Right lobe of liver (tissue), 6 donors: ENCODE results near the gene SH3GL1. TPM values are rescaled to one million over a fixed set of nuclear protein-coding genes. Genes with fewer than 3 reads are reported as not detected.
A peak's percentile ranks its signal among the peaks of the same experiment; 100 is the strongest.

Experiments
- ATAC-seq, 4 donors: fragments of 200-7000 bp; cut with Tn5 transposase; one replicate each; pipeline ENCODE4 v1.9.1; 2020; ENCODE audit warnings: mild to moderate bottlenecking in 4 of 4, moderate library complexity in 4 of 4
- DNase-seq, 3 donors: peaks; one replicate each; pipeline ENCODE4 v3.0.0-alpha.2; 2020
- H3K27ac ChIP-seq, 3 donors: fragments of 200-600 bp; one replicate each; pipeline ENCODE4 v1.8.0; 2022
- H3K27me3 ChIP-seq, 2 donors: fragments of 200-600 bp; one replicate each; pipeline ENCODE4 v1.8.0; 2022
- H3K36me3 ChIP-seq, 4 donors: fragments of 200-600 bp; sonication (generic) in 1 of 4; one replicate each; pipeline versions ENCODE4 v1.5.1 to v1.8.0; 2017 to 2022; ENCODE audit warnings: control low read depth in 1 of 4
- H3K4me1 ChIP-seq, 4 donors: fragments of 200-600 bp; sonication (generic) in 1 of 4; one replicate each; pipeline versions ENCODE4 v1.5.1 to v1.8.0; 2017 to 2022; ENCODE audit warnings: control low read depth in 1 of 4
- H3K4me3 ChIP-seq, 3 donors: fragments of 200-600 bp; one replicate each; pipeline ENCODE4 v1.8.0; 2022
- H3K9me3 ChIP-seq, 4 donors: fragments of 200-600 bp; sonication (generic) in 1 of 4; one replicate each; pipeline versions ENCODE4 v1.5.1 to v1.8.0; 2017 to 2022; ENCODE audit warnings: control low read depth in 1 of 4
- POLR2A ChIP-seq: fragments of 450-650 bp; IDR thresholded peaks from one replicate; pipeline ENCODE4 v1.6.1; 2017; ENCODE audit warnings: antibody characterized with exemption, mild to moderate bottlenecking
- WGBS: methylation state at CpG from one replicate; pipeline ENCODE4 v1.1.6; 2018; ENCODE audit warnings: low coverage, low lambda C conversion rate; ENCODE audit not compliant: insufficient coverage; ENCODE audit errors: missing lambda C conversion rate; 5-methylcytosine and 5-hydroxymethylcytosine counted together
- intact Hi-C, 2 donors: fragments of 100-400 bp; cut with DNase I; formaldehyde crosslinking; loops; one replicate each; pipeline versions ENCODE4 v1.11.2 to v1.14.1; 2022
- total RNA-seq, 6 experiments: library from RNA; depleted of rRNA in 2 of 6; stranded (reverse); fragments of >200 nt in 2 of 6; fragmentation: NEBNext Ultra II Directional in 3 of 6; extraction: Animal tissue kit (Norgen Biotek cat#: 25700) in 3 of 6; gene quantifications; one replicate each; pipeline versions ENCODE4 v1.1.0 to v1.2.4, GENCODE V29; 2016 to 2023
- TF ChIP-seq, protein P1 (sequence below), 4 donors: fragments of 200-600 bp in 3 of 4; fragments of 450-650 bp in 1 of 4; IDR thresholded peaks; one replicate each; pipeline versions ENCODE4 v1.5.1 to v1.8.0; 2016 to 2022; ENCODE audit warnings: antibody characterized with exemption in 4 of 4, mild to moderate bottlenecking in 2 of 4
- donor health status: DM: no; HTN: yes; CAD: no.
- donor health status: DM: no; HTN: no; CAD: no.
- donor health status: DM: no; HTN: no; CAD: no.
- donor health status: DM: no; HTN: yes; CAD: no.
- donor health status: DM: no; HTN: yes; CAD: no.

SH3GL1 gene
- total RNA-seq, 6 experiments from 2014 or later: 22.6 to 47.7 (median 25.2) TPM

DNA sequence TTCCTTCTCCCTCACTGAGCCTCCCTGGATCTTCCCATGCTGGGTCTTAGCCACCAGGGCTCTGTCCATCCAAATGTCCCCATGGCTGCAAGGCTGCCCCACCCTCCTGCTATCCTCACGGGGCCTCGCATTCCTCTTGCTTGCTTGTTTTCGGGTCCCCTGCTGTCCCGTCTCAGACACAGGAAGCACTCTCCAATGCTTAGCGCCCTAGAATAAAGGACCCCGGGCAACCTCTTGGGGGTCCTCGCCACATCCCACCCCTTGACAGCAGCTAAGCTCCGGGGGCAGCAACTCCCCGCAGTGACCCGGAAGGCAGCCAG, 23.7 kb downstream of the SH3GL1 start:
- ATAC-seq: no peak

GRCh38 chr19:4376028-4376670, 24.2 kb downstream of the SH3GL1 start:
- DNase-seq (no peak), ATAC-seq (no peak)
- H3K4me3 ChIP-seq: no peak overlapping the region
- no peaks in the 10 kb centered on the region for H3K27me3 ChIP-seq
- H3K27ac ChIP-seq: peak overlapping the region in 1 of 3 donors; percentile 43
- H3K36me3 ChIP-seq: peaks cover 0 to 5% (median 0%) of the 10 kb centered on the region in 4 donors
- H3K4me1 ChIP-seq: peaks cover 4 to 47% (median 18%) of the 10 kb centered on the region in 4 donors
- TF ChIP-seq, protein P1, sequence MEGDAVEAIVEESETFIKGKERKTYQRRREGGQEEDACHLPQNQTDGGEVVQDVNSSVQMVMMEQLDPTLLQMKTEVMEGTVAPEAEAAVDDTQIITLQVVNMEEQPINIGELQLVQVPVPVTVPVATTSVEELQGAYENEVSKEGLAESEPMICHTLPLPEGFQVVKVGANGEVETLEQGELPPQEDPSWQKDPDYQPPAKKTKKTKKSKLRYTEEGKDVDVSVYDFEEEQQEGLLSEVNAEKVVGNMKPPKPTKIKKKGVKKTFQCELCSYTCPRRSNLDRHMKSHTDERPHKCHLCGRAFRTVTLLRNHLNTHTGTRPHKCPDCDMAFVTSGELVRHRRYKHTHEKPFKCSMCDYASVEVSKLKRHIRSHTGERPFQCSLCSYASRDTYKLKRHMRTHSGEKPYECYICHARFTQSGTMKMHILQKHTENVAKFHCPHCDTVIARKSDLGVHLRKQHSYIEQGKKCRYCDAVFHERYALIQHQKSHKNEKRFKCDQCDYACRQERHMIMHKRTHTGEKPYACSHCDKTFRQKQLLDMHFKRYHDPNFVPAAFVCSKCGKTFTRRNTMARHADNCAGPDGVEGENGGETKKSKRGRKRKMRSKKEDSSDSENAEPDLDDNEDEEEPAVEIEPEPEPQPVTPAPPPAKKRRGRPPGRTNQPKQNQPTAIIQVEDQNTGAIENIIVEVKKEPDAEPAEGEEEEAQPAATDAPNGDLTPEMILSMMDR (IDR thresholded peaks at IDR 0.05): no peak
- TF ChIP-seq POLR2A: no peak
- no peaks in the 10 kb centered on the region for H3K9me3 ChIP-seq
- 71% methylated on average over 10 of the region's 16 CpGs for WGBS
- intact Hi-C loops: no loop called here

More for the DNA sequence above, 23.7 kb downstream of the SH3GL1 start:
- intact Hi-C loops: no loop called here
- TF ChIP-seq POLR2A: no peak
- TF ChIP-seq, protein P1 (IDR thresholded peaks at IDR 0.05): no peak
- no peak for DNase-seq
- no peaks in the 10 kb centered on the region for H3K27me3 ChIP-seq
- H3K4me3 ChIP-seq: no peak overlapping the region
- no peaks in the 10 kb centered on the region for H3K9me3 ChIP-seq
- peaks cover 4 to 47% (median 18%) of the 10 kb centered on the region in 4 donors for H3K4me1 ChIP-seq
- peak overlapping the region in 1 of 3 donors; percentile 43 for H3K27ac ChIP-seq
- H3K36me3 ChIP-seq: peaks cover 0 to under 1% (median 0%) of the 10 kb centered on the region in 4 donors
- WGBS: 66% methylated on average over 5 of the region's 10 CpGs

- no peak for ATAC-seq
- no peaks in the 10 kb centered on the region for H3K27me3 ChIP-seq
- no peak overlapping the region for H3K4me3 ChIP-seq
- DNase-seq: peak in 1 of 3 donors; percentile 48
- H3K4me1 ChIP-seq: peaks cover 4 to 44% (median 18%) of the 10 kb centered on the region in 4 donors
- peaks cover 0 to 6% (median 0%) of the 10 kb centered on the region in 4 donors for H3K36me3 ChIP-seq
- 58% methylated on average over 10 of the region's 16 CpGs for WGBS
- no peaks in the 10 kb centered on the region for H3K9me3 ChIP-seq
- H3K27ac ChIP-seq: peak overlapping the region; percentile 13 to 79 (median 60)
- TF ChIP-seq, protein P1 (IDR thresholded peaks at IDR 0.05): no peak
- no peak for TF ChIP-seq POLR2A
- intact Hi-C loops: no loop called here
Measured at GRCh38 chr19:4375164-4376027, 25.0 kb downstream of the SH3GL1 start.

- Histone ChIP-seq H3K27me3 (no peaks in the 10 kb centered on the region), H3K9me3 (no peaks in the 10 kb centered on the region), H3K27ac (peak overlapping the region; percentile 52 to 79 (median 60)), H3K4me1 (peaks cover 2 to 41% (median 16%) of the 10 kb centered on the region in 4 donors), H3K36me3 (peaks cover 0 to 6% (median 0%) of the 10 kb centered on the region in 4 donors), H3K4me3 (no peak overlapping the region)
- TF ChIP-seq, protein P1 (IDR thresholded peaks at IDR 0.05): no peak
- no peak for TF ChIP-seq POLR2A
- ATAC-seq: peak; percentile 8 to 51 (median 32)
- intact Hi-C loops: no loop called here
- DNase-seq: peak in 2 of 3 donors; percentile 60 to 75
- WGBS: no CpG with 5 or more reads among the region's 27 CpGs
Measured at GRCh38 chr19:4374498-4375163, 25.7 kb downstream of the SH3GL1 start.
